Measurements from ENCODE around the gene TASOR2. TPM values are rescaled to one million over a fixed set of nuclear protein-coding genes. Genes with fewer than 3 reads are reported as not detected.

The TASOR2 gene
- polyA plus RNA-seq, 1 donor (not counting 4 experiments of a cell fraction or from before 2014, with no cell fraction given), result 40.4 TPM

DNA sequence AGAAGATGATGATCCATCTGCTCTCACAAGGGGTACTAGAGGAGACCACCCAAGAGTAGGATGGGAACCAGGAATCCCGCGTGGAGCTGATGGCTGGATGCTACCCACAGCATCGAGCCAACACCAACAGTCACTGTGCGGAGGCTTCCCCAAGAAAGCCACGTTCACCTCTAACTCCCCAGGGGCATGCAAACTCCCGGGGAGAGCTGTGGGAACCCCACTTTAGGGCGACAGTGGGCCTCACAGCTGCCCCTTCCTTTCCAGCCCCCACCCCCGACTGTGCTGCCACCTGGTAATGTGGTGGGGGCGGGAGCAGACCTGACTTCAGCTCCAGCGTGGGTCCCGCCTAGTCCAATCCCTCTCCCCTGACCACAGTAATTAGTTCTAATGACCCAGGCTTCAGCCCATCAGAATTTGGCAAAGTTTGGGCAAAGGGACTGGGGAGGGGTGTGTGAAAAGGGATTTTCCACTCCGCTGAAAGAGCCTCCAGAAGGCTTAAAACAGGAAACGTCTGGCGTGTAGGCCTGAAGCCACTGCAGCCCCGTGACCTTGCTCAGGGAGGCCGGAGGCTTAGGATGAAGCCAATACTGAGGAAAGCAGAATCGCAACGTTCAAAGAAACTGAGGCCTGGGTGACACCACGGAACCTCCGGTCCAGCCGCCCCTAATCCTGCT, 38.6 kb upstream of the TASOR2 start:
- no peak overlapping the region for H3K4me2 ChIP-seq (ENCODE audit: control insufficient read depth, extremely low read depth, insufficient read depth, low read depth, low read length)
- no peaks in the 10 kb centered on the region for H3K9me1 ChIP-seq (ENCODE audit: control insufficient read depth, extremely low read depth, insufficient read depth, low read length)
- H3K9ac ChIP-seq (ENCODE audit: control insufficient read depth, extremely low read depth, insufficient read depth, low read length), result no peak overlapping the region
- TF ChIP-seq, protein P1, sequence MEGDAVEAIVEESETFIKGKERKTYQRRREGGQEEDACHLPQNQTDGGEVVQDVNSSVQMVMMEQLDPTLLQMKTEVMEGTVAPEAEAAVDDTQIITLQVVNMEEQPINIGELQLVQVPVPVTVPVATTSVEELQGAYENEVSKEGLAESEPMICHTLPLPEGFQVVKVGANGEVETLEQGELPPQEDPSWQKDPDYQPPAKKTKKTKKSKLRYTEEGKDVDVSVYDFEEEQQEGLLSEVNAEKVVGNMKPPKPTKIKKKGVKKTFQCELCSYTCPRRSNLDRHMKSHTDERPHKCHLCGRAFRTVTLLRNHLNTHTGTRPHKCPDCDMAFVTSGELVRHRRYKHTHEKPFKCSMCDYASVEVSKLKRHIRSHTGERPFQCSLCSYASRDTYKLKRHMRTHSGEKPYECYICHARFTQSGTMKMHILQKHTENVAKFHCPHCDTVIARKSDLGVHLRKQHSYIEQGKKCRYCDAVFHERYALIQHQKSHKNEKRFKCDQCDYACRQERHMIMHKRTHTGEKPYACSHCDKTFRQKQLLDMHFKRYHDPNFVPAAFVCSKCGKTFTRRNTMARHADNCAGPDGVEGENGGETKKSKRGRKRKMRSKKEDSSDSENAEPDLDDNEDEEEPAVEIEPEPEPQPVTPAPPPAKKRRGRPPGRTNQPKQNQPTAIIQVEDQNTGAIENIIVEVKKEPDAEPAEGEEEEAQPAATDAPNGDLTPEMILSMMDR (optimal IDR thresholded peaks at IDR 0.05 in 1 of 3, IDR thresholded peaks at IDR 0.05 in 1 of 3, conservative IDR thresholded peaks at IDR 0.05 in 1 of 3; ENCODE audit: extremely low read depth in 1 of 3, insufficient read depth in 2 of 3, low read length in 3 of 3), result no peak
- no peak for TF ChIP-seq EZH2 (IDR thresholded peaks at IDR 0.05; ENCODE audit: low read length)
- H4K20me1 ChIP-seq (ENCODE audit: control insufficient read depth, extremely low read depth, insufficient read depth, low read length), result no peaks in the 10 kb centered on the region
- FAIRE-seq (no peak), DNase-seq (ENCODE audit: low read depth, low spot score) (no peak)
- H2AFZ ChIP-seq (ENCODE audit: control insufficient read depth, low read length), result no peak overlapping the region
- H3K4me1 ChIP-seq (ENCODE audit: control insufficient read depth, extremely low read depth, insufficient read depth, low read length), result no peaks in the 10 kb centered on the region
- H3K79me2 ChIP-seq (ENCODE audit: control insufficient read depth, insufficient read depth, low read length), result no peaks in the 10 kb centered on the region
- no peaks in the 10 kb centered on the region for H3K9me3 ChIP-seq (ENCODE audit: control insufficient read depth, low read depth, low read length)
- H3K27me3 ChIP-seq (ENCODE audit: control insufficient read depth, extremely low read depth, insufficient read depth, low read length), result no peaks in the 10 kb centered on the region
- no peak overlapping the region for H3K27ac ChIP-seq (ENCODE audit: control insufficient read depth, insufficient read depth, low read length)
- peaks cover 0 to 9% of the 10 kb centered on the region in 2 experiments for H3K36me3 ChIP-seq (ENCODE audit: control insufficient read depth in 2 of 2, extremely low read depth in 1 of 2, insufficient read depth in 2 of 2, low read length in 2 of 2)
- dilution Hi-C loops (cut with MboI; ENCODE audit: extremely low pct_ligation_motif_present, low sequenced_read_pairs), result no loop called here
- H3K4me3 ChIP-seq (ENCODE audit: control insufficient read depth in 2 of 3, extremely low read depth in 1 of 3, insufficient read depth in 2 of 3, low read depth in 1 of 3, low read length in 3 of 3), result no peak overlapping the region

DNA sequence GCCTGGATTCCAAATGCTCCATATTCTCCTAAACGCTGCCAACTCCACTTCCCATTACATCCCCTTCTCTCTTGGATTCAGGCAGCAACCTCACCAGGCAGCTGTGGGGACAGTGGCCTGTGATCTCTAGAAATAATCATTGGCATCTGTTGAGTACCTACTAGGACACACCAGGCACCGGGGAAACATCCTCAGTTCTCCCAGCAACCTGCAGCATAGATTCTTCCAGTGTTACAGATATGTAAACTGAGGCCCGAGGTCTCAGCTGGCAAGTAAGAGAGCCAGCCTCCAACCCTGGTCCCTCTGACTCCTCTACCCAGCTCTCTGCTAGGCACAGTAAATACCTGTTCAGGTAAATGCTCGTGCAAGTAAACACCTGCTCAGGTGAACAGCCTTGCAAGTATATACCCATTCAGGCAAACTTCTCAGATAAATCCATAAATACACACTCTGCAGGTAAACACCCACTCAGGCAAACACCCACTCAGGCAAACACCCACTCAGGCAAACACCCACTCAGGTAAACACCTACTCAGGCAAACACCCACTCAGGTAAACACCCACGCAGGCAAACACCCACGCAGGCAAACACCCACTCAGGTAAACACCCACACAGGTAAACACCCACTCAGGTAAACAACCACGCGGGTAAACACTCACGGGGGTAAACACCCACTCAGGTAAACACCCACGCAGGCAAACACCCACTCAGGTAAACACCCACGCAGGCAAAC, 37.0 kb upstream of the TASOR2 start:
- dilution Hi-C loops (cut with MboI; ENCODE audit: extremely low pct_ligation_motif_present, low sequenced_read_pairs), result no loop called here
- no peak for DNase-seq (ENCODE audit: low read depth, low spot score)

More for the DNA sequence above, 37.0 kb upstream of the TASOR2 start:
- no peak overlapping the region for H3K27ac ChIP-seq (ENCODE audit: control insufficient read depth, insufficient read depth, low read length)
- no peak overlapping the region for H3K4me2 ChIP-seq (ENCODE audit: control insufficient read depth, extremely low read depth, insufficient read depth, low read depth, low read length)
- H3K4me1 ChIP-seq (ENCODE audit: control insufficient read depth, extremely low read depth, insufficient read depth, low read length), result no peaks in the 10 kb centered on the region
- no peaks in the 10 kb centered on the region for H3K9me1 ChIP-seq (ENCODE audit: control insufficient read depth, extremely low read depth, insufficient read depth, low read length)
- H2AFZ ChIP-seq (ENCODE audit: control insufficient read depth, low read length), result no peak overlapping the region
- H3K9me3 ChIP-seq (ENCODE audit: control insufficient read depth, low read depth, low read length), result no peaks in the 10 kb centered on the region
- H3K9ac ChIP-seq (ENCODE audit: control insufficient read depth, extremely low read depth, insufficient read depth, low read length), result no peak overlapping the region
- H4K20me1 ChIP-seq (ENCODE audit: control insufficient read depth, extremely low read depth, insufficient read depth, low read length), result no peaks in the 10 kb centered on the region
- no peak for TF ChIP-seq EZH2 (IDR thresholded peaks at IDR 0.05; ENCODE audit: low read length)
- no peaks in the 10 kb centered on the region for H3K27me3 ChIP-seq (ENCODE audit: control insufficient read depth, extremely low read depth, insufficient read depth, low read length)
- no peak overlapping the region for H3K4me3 ChIP-seq (ENCODE audit: control insufficient read depth in 2 of 3, extremely low read depth in 1 of 3, insufficient read depth in 2 of 3, low read depth in 1 of 3, low read length in 3 of 3)
- H3K79me2 ChIP-seq (ENCODE audit: control insufficient read depth, insufficient read depth, low read length), result no peaks in the 10 kb centered on the region
- peaks cover 0 to 3% of the 10 kb centered on the region in 2 experiments for H3K36me3 ChIP-seq (ENCODE audit: control insufficient read depth in 2 of 2, extremely low read depth in 1 of 2, insufficient read depth in 2 of 2, low read length in 2 of 2)
- no peak for FAIRE-seq

Measured in keratinocyte (primary cell).